ENCODE data around the gene TSPOAP1.

- TF ChIP-seq ZBTB20 (CRISPR knock-in tag; IDR thresholded peaks at IDR 0.05; ENCODE audit: borderline replicate concordance, low read depth) (no peak), ZNF776 (CRISPR knock-in tag; IDR thresholded peaks at IDR 0.05) (no peak), RXRA (CRISPR knock-in tag; IDR thresholded peaks at IDR 0.05) (no peak), MED8 (CRISPR knock-in tag; IDR thresholded peaks at IDR 0.05; ENCODE audit: insufficient replicate concordance) (no peak), EP300 (IDR thresholded peaks at IDR 0.05; ENCODE audit: low read depth in 2 of 2, low read length in 2 of 2) (no peak), EP300 (CRISPR knock-in tag; IDR thresholded peaks at IDR 0.05; ENCODE audit: borderline replicate concordance) (no peak), ZNF326 (CRISPR knock-in tag; IDR thresholded peaks at IDR 0.05; ENCODE audit: borderline replicate concordance) (no peak), EZH2 (conservative IDR thresholded peaks at IDR 0.05; ENCODE audit: low read depth, low read length) (no peak), REST (IDR thresholded peaks at IDR 0.05; ENCODE audit: borderline replicate concordance in 1 of 2, low read depth in 1 of 2, low read length in 2 of 2) (no peak), ZSCAN29 (CRISPR knock-in tag; conservative IDR thresholded peaks at IDR 0.05) (no peak), RNF219 (CRISPR knock-in tag; IDR thresholded peaks at IDR 0.05) (no peak), POLR2A (IDR thresholded peaks at IDR 0.05; ENCODE audit: insufficient read depth in 1 of 2, low read depth in 2 of 2, low read length in 2 of 2) (no peak), RNF2 (conservative IDR thresholded peaks at IDR 0.05; ENCODE audit: low read depth) (no peak)
- TF ChIP-seq, protein P1, sequence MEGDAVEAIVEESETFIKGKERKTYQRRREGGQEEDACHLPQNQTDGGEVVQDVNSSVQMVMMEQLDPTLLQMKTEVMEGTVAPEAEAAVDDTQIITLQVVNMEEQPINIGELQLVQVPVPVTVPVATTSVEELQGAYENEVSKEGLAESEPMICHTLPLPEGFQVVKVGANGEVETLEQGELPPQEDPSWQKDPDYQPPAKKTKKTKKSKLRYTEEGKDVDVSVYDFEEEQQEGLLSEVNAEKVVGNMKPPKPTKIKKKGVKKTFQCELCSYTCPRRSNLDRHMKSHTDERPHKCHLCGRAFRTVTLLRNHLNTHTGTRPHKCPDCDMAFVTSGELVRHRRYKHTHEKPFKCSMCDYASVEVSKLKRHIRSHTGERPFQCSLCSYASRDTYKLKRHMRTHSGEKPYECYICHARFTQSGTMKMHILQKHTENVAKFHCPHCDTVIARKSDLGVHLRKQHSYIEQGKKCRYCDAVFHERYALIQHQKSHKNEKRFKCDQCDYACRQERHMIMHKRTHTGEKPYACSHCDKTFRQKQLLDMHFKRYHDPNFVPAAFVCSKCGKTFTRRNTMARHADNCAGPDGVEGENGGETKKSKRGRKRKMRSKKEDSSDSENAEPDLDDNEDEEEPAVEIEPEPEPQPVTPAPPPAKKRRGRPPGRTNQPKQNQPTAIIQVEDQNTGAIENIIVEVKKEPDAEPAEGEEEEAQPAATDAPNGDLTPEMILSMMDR (CRISPR knock-in tag; IDR thresholded peaks at IDR 0.05), result peak; percentile 38
Observed at GRCh38 chr17:58254803-58255202, 73.8 kb downstream of the TSPOAP1 start.

Data from HepG2 (cell line).